ENCODE data around the gene FAM222B.
"Not testable (repeated sequence)": the region's sequence is repeated elsewhere in the genome, so short reads cannot be mapped to it uniquely, and the experiment has no call there.

Gene FAM222B

DNA sequence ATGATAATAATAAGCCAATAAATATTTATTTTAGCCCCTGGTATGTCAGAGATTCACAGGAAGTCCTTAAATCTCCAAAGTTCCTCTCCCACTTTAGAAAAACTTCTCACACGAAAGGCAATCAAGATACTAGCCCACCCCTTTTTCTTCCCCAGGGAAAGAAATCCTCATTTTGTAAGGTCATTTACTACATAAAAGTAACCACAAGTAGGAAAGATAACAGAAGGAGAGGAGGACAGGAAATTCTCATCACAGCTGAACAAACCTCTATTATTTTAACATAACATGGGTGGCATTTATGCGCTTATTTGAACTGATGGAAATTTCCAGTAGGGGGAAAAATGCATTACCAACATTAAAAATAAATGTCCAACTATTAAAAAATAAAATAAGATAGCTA is 3.4 kb downstream of the FAM222B start:
- DNase-seq, result no peak

DNA sequence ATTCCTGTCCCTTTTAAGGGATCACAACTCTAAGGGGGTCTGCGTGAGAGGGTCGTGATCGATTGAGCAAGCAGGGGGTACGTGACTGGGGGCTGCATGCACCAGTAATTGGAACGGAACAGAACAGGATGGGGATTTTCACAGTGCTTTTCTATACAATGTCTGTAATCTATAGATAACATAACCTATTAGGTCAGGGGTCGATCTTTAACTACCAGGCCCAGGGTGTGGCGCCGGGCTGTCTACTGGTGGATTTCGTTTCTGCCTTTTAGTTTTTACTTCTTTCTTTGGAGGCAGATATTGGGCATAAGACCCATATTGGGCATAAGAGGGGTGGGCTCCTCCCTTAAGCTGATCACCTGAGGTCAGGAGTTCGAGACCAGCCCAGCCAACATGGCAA is 6.0 kb downstream of the FAM222B start:
- not testable (repeated sequence) for DNase-seq

DNA sequence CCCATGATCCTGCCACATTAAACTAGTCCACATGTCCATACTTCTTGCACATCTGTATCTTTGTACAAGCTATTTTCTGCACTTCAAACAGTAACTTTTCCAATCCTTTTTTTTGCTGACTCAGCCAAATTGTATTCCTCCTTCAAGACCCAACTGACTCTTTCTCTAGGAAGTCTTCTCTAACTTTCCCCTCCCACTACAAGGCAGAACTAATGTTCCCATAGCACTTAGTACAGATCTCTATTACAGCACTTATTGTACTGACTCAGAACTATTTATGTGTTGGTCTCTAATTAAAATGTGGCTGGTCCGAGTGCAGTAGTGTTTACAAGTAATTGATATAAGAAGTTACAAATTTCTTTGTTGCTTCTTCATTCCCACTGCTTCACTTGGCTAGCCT is 8.2 kb downstream of the FAM222B start:
- DNase-seq, result no peak

GRCh38 chr17:28828294-28829040 is 14.1 kb downstream of the FAM222B start:
- DNase-seq, result no peak

DNA sequence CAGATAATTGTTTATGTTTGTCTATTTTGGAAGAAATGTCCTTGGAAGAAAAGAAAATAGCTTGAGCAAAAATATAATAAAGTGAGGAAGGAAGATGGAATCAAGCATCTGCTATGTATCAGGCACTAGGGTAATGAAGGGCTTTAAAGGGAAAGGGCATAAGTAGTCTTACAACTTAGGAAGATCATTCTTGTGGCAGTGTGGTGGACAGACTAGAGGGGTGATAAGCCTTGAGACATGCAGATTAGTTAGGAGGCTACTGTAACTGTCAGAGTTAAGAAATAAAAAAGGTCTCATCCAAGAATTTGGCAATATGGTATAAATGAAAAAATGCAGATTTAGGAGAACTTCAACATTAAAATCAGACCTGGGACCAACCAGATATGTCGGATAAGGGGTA is 14.9 kb downstream of the FAM222B start:
- no peak for DNase-seq

GRCh38 chr17:28819582-28819981 is 23.0 kb downstream of the FAM222B start:
- no peak for DNase-seq

- no peak for DNase-seq
Measured at GRCh38 chr17:28818819-28819221, 23.8 kb downstream of the FAM222B start.

DNA sequence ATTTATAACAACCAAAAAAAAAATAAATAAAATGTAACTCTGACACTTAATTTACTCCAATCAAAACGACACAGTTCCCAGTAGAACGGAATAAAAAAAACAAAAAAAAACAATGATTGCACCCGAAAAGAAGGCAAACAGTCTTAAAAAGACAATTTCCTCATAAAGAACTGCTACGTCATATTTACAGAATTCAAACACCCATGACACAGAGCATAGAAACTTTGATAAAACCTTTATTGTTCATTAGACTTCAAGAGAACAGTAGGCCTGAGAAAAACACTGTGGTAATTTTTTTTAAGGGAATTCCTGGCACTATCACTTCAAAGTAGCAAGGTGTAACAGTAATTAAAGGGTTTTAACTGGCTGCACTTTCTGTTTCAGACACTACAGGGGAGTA is 26.1 kb downstream of the FAM222B start:
- no peak for DNase-seq

DNA sequence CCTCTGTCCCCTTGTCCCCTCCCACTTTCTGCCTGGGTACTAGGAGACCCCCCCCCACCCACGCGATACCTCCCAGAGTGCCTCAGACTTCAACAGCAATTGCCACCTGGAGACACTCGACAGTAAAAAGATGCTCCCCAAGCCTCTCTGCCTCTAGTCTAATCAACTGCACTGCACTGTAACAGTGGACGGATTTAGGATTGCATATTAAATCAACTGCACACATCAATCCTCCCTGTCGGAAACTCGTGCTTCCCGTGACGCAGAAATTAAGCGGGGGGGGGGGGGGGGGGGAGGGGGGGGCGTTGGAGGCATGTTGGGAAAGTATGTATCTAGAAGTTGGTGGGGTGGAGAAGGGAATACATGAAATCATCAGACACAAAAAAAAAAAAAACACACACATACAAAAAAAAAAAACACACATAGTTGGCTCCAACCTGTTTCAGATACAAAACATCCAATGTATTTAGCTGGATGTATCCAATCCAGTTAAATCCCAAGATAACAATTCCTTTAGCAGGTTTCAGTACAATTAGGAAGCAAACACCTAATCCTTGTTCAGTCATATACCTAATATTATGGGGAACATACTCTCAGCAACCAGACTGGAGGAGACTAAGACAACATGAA is 29.7 kb downstream of the FAM222B start:
- DNase-seq, result no peak

GRCh38 chr17:28812091-28812747 is 30.4 kb downstream of the FAM222B start:
- peak; percentile 97 for DNase-seq

DNA sequence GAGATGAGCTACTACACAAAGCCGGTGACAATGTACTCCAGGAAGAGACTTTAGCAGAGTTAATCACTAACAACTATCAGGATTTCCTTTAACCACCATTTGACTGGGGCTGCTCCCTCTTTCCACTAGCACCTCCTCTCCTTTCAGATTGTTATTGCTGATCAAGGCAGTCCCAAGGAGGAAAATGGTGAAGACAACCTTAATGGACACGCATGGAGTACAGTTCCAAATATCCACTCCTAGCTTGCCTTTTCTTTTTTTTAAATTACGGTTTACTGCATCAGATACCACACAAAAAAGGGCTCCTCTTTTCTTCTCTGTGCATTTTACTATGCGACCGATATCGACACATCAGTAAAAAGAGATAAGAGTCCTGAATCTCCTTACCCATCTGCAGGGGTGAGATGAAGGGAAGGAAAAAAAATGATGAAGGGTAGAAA is 30.9 kb downstream of the FAM222B start:
- no peak for DNase-seq

DNA sequence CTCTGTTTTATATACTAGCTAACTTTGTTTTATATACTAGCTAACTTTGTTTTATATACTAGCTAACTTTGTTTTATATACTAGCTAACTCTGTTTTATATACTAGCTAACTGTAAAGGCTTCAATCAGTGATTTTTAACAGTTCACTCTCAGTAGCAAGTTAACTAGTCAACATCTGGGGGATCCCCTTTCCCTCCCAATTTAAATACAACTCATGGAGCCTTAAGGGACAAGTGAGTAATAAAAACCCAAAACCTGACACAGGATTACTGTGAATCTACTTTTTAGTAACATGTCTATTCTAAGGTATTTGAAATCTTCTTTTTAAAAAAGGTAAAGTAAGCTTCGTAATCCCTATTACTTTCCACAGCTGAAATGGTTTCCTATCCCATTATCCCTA is 32.2 kb downstream of the FAM222B start:
- DNase-seq, result no peak

DNA sequence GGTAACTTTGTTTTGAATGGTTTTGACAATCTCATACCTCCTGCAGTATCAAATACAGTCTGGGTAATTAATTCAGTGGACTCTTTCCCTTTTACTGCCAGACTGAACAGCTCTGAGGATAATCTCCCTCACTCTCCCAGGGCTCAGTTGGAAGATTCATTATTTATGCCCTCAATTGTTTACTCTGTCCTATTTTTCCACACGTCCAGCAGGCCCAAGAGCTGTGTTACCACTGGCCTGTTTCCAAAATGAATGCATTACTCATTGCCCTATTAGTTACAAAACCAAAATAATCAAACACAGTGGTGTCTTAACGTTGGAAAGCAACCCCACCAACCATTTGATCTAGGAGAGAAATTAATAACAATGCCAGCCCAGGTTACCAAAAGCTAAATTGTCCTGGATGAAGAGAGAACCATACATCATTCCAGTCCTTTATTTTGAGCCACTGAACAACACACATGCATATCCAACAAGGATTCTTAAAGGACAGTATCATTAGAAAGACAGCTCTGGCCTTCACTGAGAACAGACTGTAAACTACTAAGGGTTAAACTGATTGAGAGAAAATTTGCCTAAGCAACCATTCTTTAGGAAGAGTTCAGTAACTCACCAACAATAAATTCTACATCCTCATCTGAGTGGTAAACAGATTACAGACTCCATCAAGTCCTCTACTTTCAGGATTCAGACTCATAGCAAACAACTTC is 34.5 kb downstream of the FAM222B start:
- no peak for DNase-seq

GRCh38 chr17:28796062-28796461 is 46.5 kb downstream of the FAM222B start:
- no peak for DNase-seq

DNA sequence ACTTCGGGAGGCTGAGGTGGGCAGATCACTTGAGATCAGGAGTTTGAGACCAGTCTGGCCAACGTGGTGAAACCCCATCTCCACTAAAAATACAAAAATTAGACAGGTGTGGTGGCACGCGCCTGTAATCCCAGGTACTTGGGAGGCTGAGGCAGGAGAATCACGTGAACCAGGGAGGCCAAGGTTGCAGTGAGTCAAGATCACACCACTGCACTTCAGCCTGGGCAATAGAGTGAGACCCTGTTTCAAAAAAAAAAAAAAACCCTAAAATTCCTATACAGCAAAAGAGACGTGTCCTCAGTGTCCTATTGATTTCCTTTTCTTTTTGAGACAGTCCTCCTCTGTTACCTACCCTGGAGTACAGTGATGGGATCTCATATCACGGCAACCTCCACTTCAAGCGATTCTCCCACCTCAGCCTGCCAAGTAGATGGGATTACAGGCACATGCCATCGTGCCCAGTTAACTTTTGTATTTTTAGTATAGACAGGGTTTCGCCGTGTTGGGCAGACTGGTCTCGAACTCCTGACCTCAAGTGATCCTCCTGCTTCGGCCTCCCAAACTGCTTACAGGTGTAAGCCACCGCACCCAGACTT is 47.6 kb downstream of the FAM222B start:
- DNase-seq, result not testable (repeated sequence)

- no peak for DNase-seq
Measured at GRCh38 chr17:28792877-28793661, 49.5 kb downstream of the FAM222B start.

- DNase-seq, result no peak
Measured at GRCh38 chr17:28788100-28788499, 54.5 kb downstream of the FAM222B start.

GRCh38 chr17:28783161-28783560 is 59.4 kb downstream of the FAM222B start:
- DNase-seq, result no peak

- DNase-seq, result not testable (repeated sequence)
Measured at GRCh38 chr17:28779601-28780000, 63.0 kb downstream of the FAM222B start.

DNA sequence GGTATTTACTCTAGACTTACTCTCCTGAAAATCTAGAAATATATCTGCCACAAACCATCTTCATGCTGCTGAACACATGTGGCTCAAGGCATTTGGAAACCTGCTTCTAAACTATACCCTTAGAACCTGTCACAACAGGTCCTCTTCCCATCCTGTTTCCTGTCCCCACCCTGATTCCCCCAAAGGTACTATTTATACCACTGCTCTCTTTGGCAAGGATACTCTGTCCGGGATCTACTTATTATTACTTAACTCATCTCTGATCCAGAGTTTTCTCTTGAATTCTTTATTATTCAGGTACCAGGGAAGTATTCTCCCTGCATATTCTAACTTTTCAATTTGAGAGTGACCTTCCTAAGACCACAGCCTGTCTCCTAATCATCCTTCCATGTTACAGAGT is 65.4 kb downstream of the FAM222B start:
- DNase-seq, result no peak

DNA sequence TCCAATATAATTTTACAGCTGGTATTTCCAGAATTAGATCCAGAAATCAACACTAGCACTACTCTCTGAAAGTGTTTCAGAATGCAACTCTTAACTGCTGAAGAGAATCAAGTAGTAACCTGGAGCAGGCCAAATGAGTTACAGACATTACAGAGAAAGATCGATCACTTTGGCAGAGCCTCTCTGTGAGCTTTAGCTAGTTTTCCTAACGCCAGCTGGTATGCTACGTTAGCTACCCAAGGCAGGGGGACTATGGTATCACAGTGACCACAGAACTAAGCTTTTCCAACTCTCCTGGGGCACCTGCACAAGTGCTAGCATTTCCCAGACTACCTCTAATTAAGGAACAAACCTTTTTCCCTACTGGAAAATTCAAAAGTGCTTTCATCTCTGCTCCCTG is 68.4 kb downstream of the FAM222B start:
- DNase-seq, result no peak

DNA sequence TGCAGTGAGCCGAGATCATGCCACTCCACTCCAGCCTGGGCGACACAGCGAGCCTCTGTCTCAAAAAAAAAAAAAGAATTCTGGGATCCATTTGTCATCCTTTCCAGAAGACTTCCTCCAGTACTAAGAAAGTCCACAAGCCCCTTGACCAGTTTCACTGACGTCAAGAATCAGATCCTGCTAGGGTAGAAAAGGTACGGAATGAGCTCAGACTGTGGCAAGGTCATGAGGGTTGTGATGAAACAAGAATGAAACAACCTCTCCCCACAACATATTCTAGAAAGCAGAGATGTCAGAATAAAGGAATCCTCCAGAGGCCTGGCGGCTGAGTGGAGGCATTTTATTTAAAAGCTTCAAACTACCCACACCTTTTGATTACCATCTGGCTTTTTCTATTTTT is 68.9 kb downstream of the FAM222B start:
- no peak for DNase-seq

Measured in stimulated activated CD4-positive, alpha-beta T cell treated with anti-CD3 and anti-CD28 coated beads, Interleukin-1b, Interleukin-23, amount 100 ng/mL, for 48 hours (primary cell).